NCI-H1694 treated with DMSO at 0.1 percent for 48 hours (cell line): Measurements from ENCODE around the gene WDR64.
"Not testable (repeated sequence)": the region's sequence is repeated elsewhere in the genome, so short reads cannot be mapped to it uniquely, and the experiment has no call there.

Source experiments
- DNase-seq: peaks from one replicate; lab custom pipeline; 2025; lab: John Stamatoyannopoulos, UW

Gene WDR64

GRCh38 chr1:241701483-241702295 lies 49.6 kb downstream of the WDR64 start:
- no peak for DNase-seq

- no peak for DNase-seq
These were observed 50.6 kb downstream of the WDR64 start for GRCh38 chr1:241702442-241703373.

- not testable (repeated sequence) for DNase-seq
These were observed 51.7 kb downstream of the WDR64 start for GRCh38 chr1:241703739-241704138.

- DNase-seq: no peak
These were observed 54.2 kb downstream of the WDR64 start for GRCh38 chr1:241706257-241706656.

- DNase-seq: no peak
These were observed 54.9 kb downstream of the WDR64 start for GRCh38 chr1:241706967-241707366.

GRCh38 chr1:241707442-241707841 lies 55.4 kb downstream of the WDR64 start:
- no peak for DNase-seq

- no peak for DNase-seq
These were observed 59.2 kb downstream of the WDR64 start for GRCh38 chr1:241711326-241711725.

- no peak for DNase-seq
These were observed 61.2 kb downstream of the WDR64 start for GRCh38 chr1:241713316-241713715.

- DNase-seq: no peak
These were observed 62.5 kb downstream of the WDR64 start for GRCh38 chr1:241714321-241715218.

- DNase-seq: no peak
These were observed 63.4 kb downstream of the WDR64 start for GRCh38 chr1:241715435-241715834.

- no peak for DNase-seq
These were observed 63.9 kb downstream of the WDR64 start for GRCh38 chr1:241715956-241716355.

- DNase-seq: no peak
These were observed 65.0 kb downstream of the WDR64 start for GRCh38 chr1:241716915-241717656.

- no peak for DNase-seq
These were observed 65.9 kb downstream of the WDR64 start for GRCh38 chr1:241717975-241718374.

GRCh38 chr1:241721011-241721410 lies 68.9 kb downstream of the WDR64 start:
- DNase-seq: no peak

- no peak for DNase-seq
These were observed 70.9 kb downstream of the WDR64 start for GRCh38 chr1:241722947-241723346.

- no peak for DNase-seq
These were observed 72.8 kb downstream of the WDR64 start for GRCh38 chr1:241724741-241725356.

GRCh38 chr1:241730031-241730430 lies 78.0 kb downstream of the WDR64 start:
- no peak for DNase-seq

- DNase-seq: no peak
These were observed 81.8 kb downstream of the WDR64 start for GRCh38 chr1:241733899-241734298.

GRCh38 chr1:241734533-241734932 lies 82.5 kb downstream of the WDR64 start:
- no peak for DNase-seq

- DNase-seq: not testable (repeated sequence)
These were observed 83.4 kb downstream of the WDR64 start for GRCh38 chr1:241735493-241735926.

GRCh38 chr1:241736387-241736786 lies 84.3 kb downstream of the WDR64 start:
- no peak for DNase-seq
